ENCODE measurements around the gene PACS1.
"Not testable (repeated sequence)": the region's sequence is repeated elsewhere in the genome, so short reads cannot be mapped to it uniquely, and the experiment has no call there.

The PACS1 gene

DNA sequence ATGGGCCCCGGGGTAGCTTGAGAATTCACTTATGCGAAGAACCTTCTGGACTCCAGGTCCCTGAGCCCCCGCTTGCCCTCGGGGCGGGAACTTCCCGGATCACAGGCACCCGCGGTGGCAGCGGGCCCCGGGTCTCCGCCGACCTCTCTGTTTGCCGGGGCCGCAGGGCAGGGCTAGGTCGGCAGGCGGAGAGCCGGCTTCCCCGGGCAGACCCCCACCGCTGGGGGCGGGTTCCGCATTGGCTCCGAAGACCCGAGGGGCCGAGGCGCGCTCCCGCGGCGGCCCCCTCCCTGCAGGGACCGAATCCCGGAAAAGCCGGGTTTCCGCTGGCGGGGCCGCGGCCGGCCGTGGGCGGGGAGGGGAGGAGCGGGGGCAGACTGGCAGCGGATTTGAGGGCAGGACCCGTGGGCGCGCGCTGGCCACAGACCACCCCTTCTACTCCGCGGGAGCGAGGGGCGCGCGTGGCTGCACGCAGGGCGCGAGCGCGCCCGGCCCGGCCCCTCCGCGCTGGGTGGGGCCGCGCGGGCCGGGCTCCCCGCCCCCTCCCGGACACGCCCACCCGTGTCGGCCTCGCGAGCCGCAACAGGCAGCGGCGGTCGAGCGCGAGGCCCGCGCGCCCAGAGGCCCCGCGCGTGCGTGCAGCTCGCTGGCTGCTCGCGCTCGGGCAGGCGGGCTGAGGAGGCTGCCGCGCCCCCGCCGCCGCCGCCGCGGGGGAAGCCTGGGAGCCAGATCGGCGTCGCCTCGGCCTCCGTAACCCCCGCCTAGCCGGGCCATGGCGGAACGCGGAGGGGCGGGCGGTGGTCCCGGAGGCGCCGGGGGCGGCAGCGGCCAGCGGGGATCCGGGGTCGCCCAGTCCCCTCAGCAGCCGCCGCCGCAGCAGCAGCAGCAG is at the start of gene PACS1:
PACS1 (plus strand) TSS at position 558 of the 889 bp plus-strand sequence; CDS start at position 773, 215 bp downstream.
- no peak for DNase-seq

DNA sequence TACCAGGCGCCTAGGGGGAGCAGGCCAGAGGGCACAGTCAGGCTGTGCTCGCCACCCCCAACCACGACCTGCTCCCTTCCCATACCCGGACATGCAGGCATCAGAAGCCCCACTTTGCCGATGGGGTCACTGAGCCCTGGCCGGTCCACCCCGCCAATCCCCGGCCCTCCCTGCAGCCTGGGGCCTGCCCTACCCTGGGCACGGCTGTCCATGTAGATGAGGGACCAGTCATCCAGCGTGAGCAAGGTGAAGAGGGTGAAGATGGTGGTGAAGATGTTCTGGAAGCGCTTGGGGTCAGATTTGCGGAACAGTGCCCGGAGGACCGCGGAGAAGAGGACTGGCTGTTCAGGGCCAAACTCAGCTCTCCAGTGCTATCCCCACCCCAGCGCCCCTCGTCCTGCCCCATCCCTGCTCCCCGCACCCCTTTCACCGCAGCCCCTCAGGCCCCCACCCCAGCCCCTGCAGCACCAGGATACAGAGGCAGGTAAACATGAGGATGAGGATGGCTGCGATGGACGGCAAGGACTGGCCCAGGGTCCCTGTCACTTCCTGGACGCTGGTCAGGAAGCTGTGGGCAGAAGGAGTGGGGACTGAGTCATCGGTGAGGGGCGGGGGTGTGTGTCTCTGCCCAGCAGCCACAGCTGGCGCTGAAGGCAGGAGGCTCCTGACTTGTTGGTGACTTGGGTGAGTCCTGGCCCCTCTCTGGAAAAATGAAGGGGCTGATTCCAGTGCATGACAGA is 49.3 kb upstream of the PACS1 start:
- no peak for DNase-seq

DNA sequence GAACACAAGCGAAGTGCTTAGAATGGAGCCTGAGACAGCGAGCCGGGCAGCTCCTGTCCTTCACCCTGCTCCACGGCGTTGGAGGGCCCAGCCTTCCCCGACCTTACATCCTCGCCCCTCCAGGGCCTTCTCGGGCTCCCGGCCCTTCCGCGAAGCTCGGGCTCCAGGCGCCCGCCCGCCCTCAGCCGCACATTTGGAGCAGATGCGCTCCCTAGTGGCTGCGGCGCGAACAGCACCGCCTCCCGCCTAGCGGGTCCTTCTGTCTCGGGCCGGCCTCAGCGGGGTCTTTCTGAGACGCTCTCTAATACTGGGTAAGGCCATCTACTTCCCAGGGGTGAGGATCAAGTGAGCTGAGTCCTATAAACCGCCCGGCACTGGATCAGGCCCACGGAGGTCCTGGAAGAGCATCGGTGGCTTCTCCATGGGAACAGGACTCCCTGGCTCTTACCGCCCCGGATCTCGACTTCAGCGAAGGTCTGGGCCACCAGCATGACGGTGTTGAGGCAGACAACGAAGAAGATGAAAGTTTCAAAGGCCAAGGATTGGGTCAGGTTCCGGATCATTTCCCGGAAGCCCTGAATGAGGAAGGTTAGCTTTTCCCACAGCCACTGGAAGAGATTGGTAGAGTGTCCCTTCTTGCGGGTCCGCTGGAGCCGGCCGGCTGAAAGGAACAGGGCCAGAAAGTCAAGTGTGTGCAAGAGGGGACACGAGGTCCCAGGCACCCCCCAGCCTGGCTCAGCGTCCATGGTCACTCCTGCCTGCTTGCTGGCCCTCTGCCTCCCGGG is 47.5 kb upstream of the PACS1 start:
- peak; percentile 38 for DNase-seq

DNA sequence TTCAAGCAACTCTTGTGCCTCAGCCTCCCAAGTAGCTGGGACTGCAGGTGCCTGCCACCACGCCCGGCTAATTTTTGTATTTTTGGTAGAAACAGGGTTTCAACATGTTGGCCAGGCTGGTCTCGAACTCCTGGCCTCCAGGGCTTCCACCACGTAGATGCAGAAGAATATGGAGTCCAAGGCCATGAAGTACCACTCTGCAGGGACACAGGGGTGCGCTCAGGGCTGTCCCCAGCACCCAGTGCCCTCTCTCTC is 47.0 kb upstream of the PACS1 start:
- DNase-seq: not testable (repeated sequence)

DNA sequence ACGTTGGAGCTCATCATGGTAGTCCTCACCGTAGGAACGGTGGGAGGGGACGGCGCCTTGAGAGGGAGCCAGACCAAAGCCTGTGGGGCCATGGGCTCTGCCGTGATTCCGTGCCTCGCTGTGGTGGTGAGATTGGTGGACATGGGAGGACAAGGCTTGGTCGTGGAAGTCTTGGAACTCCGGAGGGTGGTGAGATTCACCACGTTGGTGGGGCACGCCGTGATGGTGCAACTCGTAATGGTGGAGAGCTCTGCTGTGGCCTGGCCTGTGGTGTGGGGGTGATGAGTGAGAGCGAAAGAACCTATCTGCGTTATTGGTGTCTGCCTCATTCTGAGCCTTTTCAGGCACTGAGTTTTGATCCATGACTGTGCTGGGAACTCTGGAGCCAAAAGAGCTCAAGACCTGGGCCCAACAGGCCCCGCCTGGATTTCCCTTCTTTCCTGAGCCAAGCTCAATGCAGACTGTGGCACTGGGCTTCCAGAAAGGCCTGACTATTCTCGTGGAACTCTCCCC is 44.0 kb upstream of the PACS1 start, which contains the start of gene CATSPER1:
CATSPER1 (minus strand) TSS at position 463 of the 513 bp plus-strand sequence; CDS start at position 363, 100 bp downstream.
- DNase-seq: no peak

DNA sequence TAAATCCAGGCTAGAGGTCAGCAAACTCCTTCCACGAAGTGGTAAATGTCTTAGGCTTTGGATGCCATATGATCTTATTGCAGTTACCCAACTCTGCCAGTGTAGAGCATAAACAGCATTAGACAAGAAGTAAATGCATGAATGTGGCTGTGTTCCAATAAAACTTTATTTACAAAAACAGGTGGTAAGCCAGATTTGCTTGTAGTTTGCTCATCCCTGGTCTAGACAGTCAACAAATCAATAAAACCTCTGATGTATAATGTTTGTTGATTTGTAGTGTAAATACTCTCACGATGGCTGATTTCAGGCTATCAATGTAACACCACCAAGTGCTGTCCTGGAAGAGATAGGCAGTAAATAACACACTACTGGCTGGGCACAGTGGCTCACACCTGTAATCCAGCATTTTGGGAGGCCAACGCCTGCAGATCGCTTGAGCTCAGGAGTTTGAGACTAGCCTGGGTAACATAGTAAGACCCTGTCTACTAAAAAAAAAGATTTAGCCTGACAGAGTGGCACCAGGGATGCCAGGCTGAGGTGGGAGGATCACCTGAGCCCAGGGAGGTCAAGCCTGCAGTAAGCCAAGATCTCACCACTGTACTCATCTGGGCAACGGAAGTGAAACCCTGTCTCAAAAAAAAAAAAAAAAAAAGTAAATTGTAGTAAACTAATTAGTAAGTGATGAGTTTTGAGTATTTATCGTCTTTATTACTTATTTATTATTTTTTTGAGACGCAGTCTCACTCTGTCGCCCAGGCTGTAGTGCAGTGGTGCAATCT is 36.9 kb upstream of the PACS1 start:
- DNase-seq: no peak

DNA sequence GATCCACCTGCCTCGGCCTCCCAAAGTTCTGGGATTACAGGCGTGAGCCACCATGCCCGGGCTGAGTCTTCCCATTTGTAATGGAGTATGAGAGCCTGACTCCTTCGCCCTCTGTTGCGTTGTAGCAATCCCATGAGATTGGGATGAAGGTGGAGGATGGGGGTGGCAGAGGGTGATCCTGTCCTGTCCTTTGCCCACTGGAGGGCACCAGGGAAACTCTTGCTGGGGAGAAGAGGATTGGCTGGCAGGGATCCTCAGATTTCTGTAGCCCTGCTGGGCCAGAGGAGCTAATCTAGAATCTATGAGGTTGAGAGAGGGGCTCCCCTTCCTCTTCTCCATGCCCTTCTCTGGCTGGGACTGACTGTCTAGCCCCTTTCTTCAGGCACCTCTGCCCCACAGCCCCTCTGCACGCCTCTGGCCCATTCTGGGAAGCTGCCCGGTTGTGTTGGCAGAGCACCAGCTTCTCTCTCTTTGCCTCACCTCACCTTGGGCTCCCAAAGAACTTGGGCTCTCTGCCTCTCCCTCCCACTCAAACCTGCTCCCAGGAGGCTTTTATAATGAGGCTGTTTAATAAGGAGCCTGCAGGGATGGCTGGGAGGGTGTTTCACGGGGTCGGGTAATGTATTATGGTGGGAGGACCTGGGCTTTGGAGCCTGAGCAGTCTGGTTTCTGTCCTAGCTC is 34.3 kb upstream of the PACS1 start:
- DNase-seq: no peak

DNA sequence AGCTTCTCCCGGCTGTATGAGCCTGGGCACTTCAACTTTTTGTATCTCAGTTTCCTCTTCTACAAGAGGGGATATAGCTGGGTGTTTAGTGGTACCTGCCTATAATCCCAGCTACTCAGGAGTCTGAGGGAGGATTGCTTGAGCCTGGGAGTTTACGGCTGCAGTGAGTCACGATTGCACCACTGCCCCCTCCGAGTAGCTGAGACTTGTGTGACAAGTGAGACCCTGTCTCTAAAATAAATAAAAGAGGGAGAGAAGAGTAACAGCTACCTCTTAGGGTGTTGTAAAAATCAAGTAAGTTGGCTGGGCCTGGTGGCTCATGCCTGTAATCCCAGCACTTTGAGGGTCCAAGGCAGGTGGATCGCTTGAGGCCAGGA is 33.8 kb upstream of the PACS1 start:
- no peak for DNase-seq

DNA sequence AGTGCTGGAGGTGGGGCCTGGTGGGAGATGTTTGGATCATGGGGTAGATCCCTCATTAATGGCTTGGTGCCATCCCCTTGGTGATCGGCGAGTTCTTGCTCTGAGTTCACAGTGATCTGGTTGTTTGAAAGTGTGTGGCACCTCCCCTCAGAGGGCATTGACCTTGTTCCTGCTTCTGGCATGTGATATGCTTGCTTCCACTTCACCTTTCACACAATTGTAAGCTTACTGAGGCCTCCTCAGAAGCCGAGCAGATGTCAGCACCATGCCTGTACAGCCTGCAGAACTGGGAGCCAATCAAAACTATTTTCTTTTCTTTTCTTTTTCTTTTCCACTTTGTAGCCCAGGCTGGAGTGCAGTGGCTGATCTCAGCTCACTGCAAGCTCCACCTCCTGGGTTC is 32.7 kb upstream of the PACS1 start:
- DNase-seq: no peak

DNA sequence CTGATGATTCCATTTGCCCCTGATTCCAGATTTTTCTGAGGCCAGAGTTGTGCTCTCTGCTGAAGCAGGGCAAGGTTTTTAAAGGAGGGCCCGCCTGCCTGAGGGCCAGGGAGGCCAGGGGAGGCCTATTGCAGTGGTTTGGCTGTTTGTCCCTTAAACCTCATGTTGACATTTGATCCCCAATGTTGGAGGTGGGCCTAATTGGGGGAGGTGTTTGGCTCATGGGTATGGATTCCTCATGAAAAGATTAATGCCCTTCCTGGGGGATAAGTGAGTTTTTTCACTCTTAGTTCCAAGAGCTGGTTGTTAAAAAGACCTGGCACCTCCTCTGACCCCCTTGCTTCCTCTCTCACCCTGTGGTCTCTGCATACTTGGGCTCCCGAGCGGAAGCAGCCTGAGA is 30.3 kb upstream of the PACS1 start:
- no peak for DNase-seq

DNA sequence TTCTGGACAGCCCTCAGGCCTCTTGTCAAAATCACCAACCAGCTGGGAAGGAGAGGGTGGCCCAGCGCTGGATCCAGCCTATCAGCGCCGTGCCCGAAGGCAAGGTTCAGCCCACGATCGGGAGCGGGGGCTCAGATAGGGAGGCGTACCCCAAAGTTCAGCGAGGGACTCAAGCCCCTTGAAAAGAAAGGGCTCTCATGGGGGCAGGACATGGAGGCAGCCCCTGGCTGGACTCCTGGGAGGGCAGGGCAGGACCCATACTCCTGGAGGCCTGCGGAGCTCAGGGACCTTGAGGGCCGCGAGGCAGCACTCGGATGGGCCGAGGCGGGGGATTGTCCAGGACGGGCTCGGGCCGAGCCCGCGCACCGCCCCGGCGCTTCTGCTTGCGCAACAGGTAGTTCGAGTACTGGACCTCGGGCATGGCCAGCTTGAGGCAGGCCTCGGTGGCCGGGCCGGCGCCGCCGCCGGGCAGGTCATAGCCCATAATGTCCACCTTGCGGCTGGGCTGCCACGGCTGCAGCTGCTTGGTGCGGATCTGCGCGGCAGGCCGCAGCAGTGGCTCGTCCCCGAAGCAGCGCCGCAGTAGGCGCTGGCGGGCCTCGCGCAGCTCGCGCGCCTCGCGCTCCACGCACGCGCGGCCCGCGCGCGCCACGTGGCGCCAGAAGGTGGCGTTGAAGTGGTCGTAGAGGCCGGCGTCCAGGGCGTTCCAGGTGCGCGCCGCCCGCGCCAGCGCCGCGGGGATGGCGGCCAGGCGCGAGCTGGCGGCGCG is 27.7 kb upstream of the PACS1 start:
- no peak for DNase-seq

DNA sequence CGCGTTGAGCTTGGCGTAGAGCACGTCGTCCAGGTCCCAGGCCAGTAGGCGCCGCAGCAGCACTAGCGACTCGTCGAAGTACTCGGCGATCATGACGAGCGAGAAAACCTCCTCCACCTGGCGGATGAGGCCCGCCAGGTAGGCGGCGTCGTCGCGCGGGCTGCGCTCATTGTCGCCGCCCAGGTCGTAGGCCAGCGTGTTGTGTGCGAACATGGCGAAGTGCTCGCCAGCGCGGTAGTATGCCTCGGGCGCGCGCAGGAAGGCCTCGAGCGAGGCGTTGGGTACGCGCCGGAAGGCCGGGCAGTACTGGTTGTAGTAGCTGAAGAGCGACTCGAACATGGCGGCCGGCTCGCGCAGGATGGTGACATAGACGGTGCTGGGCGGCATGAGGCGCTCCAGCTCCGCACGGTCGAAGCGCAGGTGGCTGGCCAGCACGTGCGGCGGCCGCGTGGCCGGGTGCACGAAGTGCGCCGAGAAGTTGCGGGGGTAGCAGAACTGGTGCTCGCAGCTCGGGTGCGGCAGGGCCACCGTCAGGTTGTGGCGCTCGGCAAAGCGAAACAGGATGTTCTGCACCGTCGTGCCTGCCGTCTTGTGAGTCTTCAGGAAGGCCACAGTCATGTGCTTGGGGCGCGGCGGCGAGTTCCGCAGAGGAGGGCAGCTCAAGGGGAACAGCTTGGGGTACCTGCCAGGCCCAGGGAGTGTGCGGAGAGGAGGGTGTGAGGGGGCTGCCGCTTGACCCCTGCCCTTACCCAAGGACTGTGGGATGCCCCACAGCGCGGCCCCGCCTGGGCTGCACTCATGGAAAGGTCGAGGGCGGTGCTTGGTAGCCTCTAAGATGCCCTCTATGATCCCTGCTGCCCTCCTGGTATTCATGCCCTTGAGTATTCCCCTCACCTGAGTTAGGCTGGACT is 26.8 kb upstream of the PACS1 start:
- no peak for DNase-seq

DNA sequence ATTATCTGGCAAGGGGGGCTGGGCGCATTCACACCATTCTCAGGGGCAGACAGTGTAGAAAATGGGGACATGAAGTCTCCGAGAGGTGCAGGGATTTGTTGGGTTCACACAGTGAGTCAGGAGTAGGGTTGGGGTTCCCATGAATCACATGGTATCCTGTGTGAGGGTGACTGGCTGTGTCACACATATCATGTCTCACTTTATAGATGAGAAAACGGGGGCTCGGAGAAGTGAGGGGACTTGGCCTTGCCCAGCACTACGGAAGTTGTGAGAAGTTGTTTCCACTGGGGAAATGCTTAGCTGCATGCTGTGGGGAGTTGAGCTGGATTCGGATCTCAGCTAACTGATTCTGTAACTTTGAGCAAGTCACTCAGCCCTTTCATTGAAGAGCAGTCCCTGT is 25.3 kb upstream of the PACS1 start:
- DNase-seq: no peak

DNA sequence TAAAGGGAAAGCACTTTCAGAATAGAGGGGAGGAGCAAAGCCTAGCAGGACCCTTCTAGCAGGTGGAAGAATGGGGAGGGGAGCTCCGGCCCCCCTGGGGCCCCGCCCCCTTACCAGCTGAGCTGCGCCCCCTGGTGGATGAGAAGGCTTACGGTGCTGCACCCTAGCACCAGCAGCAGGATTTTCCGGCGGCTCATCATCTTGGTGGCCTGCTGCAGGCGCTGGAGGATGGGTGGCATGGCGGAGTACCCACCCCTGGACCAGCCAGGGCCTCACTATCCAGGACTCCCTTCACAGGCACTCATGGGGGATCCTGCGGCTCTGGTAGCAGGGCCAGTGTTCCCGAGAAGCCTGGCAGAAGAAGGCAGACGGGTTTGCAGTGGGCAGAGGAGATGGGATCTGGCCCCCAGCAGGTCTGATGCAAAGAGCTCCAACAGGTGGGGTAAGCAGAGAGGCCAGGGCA is 24.9 kb upstream of the PACS1 start:
- peak; percentile 58 for DNase-seq

DNA sequence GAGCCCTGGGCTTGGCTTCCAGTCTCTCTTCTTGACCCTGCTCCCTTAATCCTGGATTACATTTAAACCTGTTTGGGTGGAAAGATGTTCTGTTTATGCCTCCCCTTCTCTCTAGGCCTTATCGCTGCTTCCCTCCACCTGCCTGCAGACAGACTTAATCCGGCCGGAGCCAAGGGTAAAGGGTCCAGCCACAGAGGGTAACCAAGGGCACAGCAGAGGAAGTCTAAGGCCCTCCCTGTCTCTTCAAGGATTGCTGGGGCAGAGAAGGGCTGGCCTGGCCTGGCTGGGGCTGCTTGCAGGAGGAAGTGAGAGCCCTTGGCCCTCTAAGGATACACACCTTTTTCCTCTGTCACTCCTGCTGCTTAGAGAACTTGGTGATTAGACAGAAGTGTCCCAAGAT is 23.2 kb upstream of the PACS1 start:
- no peak for DNase-seq

DNA sequence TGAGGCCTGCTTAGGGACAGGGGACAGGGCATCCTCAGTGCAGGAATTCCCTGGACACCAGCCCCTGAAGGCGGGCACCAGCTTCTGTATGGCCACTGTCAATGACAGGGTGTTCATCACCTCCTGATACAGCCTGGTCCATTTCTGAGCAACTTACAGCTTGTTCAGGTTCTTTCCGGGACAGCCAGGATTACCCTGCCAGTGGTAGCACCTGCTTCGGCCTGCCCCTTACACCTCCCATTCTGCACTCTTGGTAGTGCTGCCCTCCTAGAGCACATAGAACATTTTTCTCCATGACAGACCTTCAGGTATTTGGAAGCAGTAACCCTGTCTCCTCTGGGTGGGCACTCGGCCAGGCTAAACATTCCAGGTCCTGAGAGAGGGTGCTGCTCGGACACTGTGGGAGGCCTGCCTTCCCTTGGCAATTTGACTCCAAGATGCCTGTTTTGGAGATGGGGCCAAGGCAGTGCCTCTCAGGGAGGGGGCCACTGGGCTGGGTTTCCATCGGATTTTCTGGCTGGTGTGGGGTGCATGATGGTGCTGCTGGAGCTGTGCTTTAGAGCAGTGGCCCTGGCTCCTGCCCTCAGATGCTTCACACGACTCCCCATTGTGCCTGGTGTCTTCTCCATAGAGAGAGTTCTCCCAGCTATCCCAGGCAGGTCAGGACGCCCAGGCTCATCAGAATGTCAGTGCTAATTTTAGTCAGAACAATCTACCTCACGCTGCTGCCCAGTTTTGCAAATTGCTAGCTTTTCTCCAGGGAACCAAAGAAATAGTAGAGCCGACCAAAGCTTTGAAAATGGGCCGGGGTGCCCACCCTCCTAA is 22.3 kb upstream of the PACS1 start:
- no peak for DNase-seq

DNA sequence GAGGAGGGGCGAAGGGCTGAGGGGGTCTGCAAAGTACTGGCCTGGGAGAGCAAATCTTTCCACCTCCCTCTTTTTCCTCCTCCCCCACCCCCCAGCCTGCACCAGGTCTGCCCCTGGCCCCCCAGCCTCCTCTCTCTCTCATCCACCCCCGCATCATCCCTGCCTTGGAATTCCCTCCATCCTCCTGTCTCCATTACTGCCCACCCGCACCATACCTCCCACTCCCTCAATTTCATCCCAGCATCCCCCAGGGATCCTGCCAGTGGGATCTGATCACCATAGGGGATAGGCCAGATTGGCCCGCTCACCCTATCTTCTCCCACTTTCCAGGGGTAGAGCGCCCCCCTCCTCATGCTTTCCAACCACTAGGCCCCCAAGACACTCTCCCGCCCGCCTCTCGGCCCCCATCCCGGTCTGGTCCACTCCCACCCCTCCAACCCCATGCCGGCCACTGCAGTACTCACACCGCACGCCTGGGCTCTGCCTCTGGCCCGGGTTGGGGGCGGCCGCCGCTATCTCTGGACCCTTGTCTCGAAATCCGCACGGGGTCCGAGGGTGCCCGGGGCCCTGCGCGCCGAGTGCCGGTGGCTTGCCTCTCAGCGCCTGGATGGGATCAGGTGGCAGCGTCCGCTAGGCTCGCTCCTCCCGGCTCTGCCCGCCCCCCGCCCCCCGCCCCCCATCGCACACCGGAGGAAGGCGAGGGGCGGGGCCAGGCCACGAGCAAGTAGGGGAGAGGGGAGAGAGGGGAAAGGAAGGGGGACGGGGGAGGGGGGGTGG is 21.3 kb upstream of the PACS1 start, which contains the start of gene GAL3ST3:
GAL3ST3 (minus strand) TSS at position 615 of the 777 bp plus-strand sequence. CDS start 3,746 bp downstream, outside the sequence.
- DNase-seq: no peak

Data from SHP77 treated with DMSO at 0.1 percent for 48 hours (cell line).